Glomerular visceral epithelial cell (primary cell): ENCODE results near the gene LRRC8E.

Experiments
- DNase-seq: peaks from one replicate; pipeline ENCODE4 v3.0.0-alpha.2; 2016; ENCODE audit errors: extremely low spot score

The LRRC8E gene

GRCh38 chr19:7868326-7868670 lies 20.0 kb upstream of the LRRC8E start:
- no peak for DNase-seq

- DNase-seq = peak; percentile 85
Measured at GRCh38 chr19:7868671-7869452, 19.4 kb upstream of the LRRC8E start.

GRCh38 chr19:7869453-7869909 lies 18.8 kb upstream of the LRRC8E start:
- peak; percentile 50 for DNase-seq

- DNase-seq = peak; percentile 39
Measured at GRCh38 chr19:7869910-7870511, 18.3 kb upstream of the LRRC8E start.

- peak; percentile 69 for DNase-seq
Measured at GRCh38 chr19:7870571-7871436, 17.5 kb upstream of the LRRC8E start.

- DNase-seq = peak; percentile 91
Measured at GRCh38 chr19:7871437-7872305, 16.6 kb upstream of the LRRC8E start.

- no peak for DNase-seq
Measured at GRCh38 chr19:7872306-7873204, 15.8 kb upstream of the LRRC8E start.

GRCh38 chr19:7873304-7874075 lies 14.8 kb upstream of the LRRC8E start:
- DNase-seq = no peak

GRCh38 chr19:7874076-7874896 lies 14.0 kb upstream of the LRRC8E start, which contains the start of gene PRR36:
PRR36 (minus strand) TSS chr19:7874390; CDS start chr19:7873689, 701 bp downstream.
- peak; percentile 44 for DNase-seq

GRCh38 chr19:7874897-7875273 lies 13.4 kb upstream of the LRRC8E start:
- DNase-seq = no peak

- no peak for DNase-seq
Measured at GRCh38 chr19:7877249-7877836, 11.0 kb upstream of the LRRC8E start.

GRCh38 chr19:7879111-7879807 lies 9.1 kb upstream of the LRRC8E start:
- DNase-seq = no peak

- DNase-seq = no peak
Measured at GRCh38 chr19:7879836-7880235, 8.5 kb upstream of the LRRC8E start.

GRCh38 chr19:7881910-7882309 lies 6.4 kb upstream of the LRRC8E start:
- no peak for DNase-seq

- no peak for DNase-seq
Measured at GRCh38 chr19:7883105-7883504, 5.2 kb upstream of the LRRC8E start.

GRCh38 chr19:7883796-7884570 lies 4.3 kb upstream of the LRRC8E start:
- DNase-seq = no peak

- no peak for DNase-seq
Measured at GRCh38 chr19:7885818-7886217, 2.5 kb upstream of the LRRC8E start.
